ENCODE results near the gene NAGK. TPM values are rescaled to one million over a fixed set of nuclear protein-coding genes. Genes with fewer than 3 reads are reported as not detected.

Gene NAGK
- total RNA-seq: 50.1 TPM

GRCh38 chr2:71068218-71069035, at the start of gene NAGK:
TSS of gene NAGK (plus strand) at chr2:71068648. CDS start at chr2:71068684, 36 bp downstream.

Other genes starting within 250 kb of the NAGK start
- not detected for gene CLEC4F, start 248.0 kb upstream of the NAGK start, total RNA-seq
- not detected for gene CD207, start 232.8 kb upstream of the NAGK start, total RNA-seq
- 0.35 TPM for gene VAX2, start 168.1 kb upstream of the NAGK start, total RNA-seq
- gene ATP6V1B1, start 132.7 kb upstream of the NAGK start, total RNA-seq: 73.2 TPM
- 0.41 TPM for gene ANKRD53, start 90.0 kb upstream of the NAGK start, total RNA-seq
- gene TEX261, start 73.8 kb upstream of the NAGK start, total RNA-seq: 33.7 TPM
- gene MCEE, start 61.6 kb downstream of the NAGK start, total RNA-seq: 30.0 TPM
- 12.4 TPM for gene MPHOSPH10, start 62.0 kb downstream of the NAGK start, total RNA-seq
- 15.8 TPM for gene PAIP2B, start 158.5 kb downstream of the NAGK start, total RNA-seq

All from metanephros (tissue), 1 donor.